ENCODE measurements around the gene GAD1. TPM values are rescaled to one million over a fixed set of nuclear protein-coding genes. Genes with fewer than 3 reads are reported as not detected.

Gene GAD1
- total RNA-seq, 1 experiment from 2014 or later, result 11.2 TPM

- intact Hi-C loops (cut with micrococcal nuclease; ENCODE audit: unreplicated experiment), result loop anchor here (2.0 to 5.0 kb wide), 3 partner anchors 56 to 551 kb away; partner anchors contain the start of gene GAD1
- no TSS peak for BruUV-seq (replicated peaks)
- CTCF ChIA-PET, result interaction anchor here (0.7 to 1.6 kb wide), 9 partner anchors 11 to 512 kb away, joined by 3 to 6 read pairs (median 4); partner anchors contain the start of genes GAD1 and GORASP2
- H3K4me3 Mint-ChIP-seq (ENCODE audit: low read depth, unreplicated experiment), result peak overlapping the region; percentile 56
- peak; percentile 85 for DNase-seq
- H3K27me3 Mint-ChIP-seq (ENCODE audit: unreplicated experiment), result no peaks in the 10 kb centered on the region
- TF ChIP-seq, protein P1, sequence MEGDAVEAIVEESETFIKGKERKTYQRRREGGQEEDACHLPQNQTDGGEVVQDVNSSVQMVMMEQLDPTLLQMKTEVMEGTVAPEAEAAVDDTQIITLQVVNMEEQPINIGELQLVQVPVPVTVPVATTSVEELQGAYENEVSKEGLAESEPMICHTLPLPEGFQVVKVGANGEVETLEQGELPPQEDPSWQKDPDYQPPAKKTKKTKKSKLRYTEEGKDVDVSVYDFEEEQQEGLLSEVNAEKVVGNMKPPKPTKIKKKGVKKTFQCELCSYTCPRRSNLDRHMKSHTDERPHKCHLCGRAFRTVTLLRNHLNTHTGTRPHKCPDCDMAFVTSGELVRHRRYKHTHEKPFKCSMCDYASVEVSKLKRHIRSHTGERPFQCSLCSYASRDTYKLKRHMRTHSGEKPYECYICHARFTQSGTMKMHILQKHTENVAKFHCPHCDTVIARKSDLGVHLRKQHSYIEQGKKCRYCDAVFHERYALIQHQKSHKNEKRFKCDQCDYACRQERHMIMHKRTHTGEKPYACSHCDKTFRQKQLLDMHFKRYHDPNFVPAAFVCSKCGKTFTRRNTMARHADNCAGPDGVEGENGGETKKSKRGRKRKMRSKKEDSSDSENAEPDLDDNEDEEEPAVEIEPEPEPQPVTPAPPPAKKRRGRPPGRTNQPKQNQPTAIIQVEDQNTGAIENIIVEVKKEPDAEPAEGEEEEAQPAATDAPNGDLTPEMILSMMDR (IDR thresholded peaks at IDR 0.05; ENCODE audit: unreplicated experiment), result peak; percentile 89
- H3K27ac Mint-ChIP-seq (ENCODE audit: unreplicated experiment), result peak overlapping the region; percentile 30
- H3K4me1 Mint-ChIP-seq (ENCODE audit: low read depth, unreplicated experiment), result peaks cover 13% of the 10 kb centered on the region
- no peaks in the 10 kb centered on the region for H3K9me3 Mint-ChIP-seq (ENCODE audit: low read depth, unreplicated experiment)
- H3K36me3 Mint-ChIP-seq (ENCODE audit: insufficient read depth, unreplicated experiment), result no peaks in the 10 kb centered on the region
Measured at GRCh38 chr2:170873035-170873692, 56.5 kb downstream of the GAD1 start.

- intact Hi-C loops (cut with micrococcal nuclease; ENCODE audit: unreplicated experiment), result no loop called here
- TF ChIP-seq, protein P1 (IDR thresholded peaks at IDR 0.05; ENCODE audit: unreplicated experiment), result no peak
- BruUV-seq (replicated peaks), result no TSS peak
- Mint-ChIP-seq H3K27me3 (ENCODE audit: unreplicated experiment) (peaks cover 23% of the 10 kb centered on the region), H3K9me3 (ENCODE audit: low read depth, unreplicated experiment) (no peaks in the 10 kb centered on the region), H3K36me3 (ENCODE audit: insufficient read depth, unreplicated experiment) (no peaks in the 10 kb centered on the region), H3K4me3 (ENCODE audit: low read depth, unreplicated experiment) (no peak overlapping the region), H3K27ac (ENCODE audit: unreplicated experiment) (no peak overlapping the region), H3K4me1 (ENCODE audit: low read depth, unreplicated experiment) (peaks cover 7% of the 10 kb centered on the region)
- CTCF ChIA-PET, result interaction anchor here (0.6 to 1.2 kb wide), 3 partner anchors 39 to 58 kb away, joined by 3 to 6 read pairs (median 4); no protein-coding TSS in a partner anchor
- no peak for DNase-seq
Measured at GRCh38 chr2:170878066-170878465, 61.4 kb downstream of the GAD1 start.

- Mint-ChIP-seq H3K27ac (ENCODE audit: unreplicated experiment) (no peak overlapping the region), H3K4me1 (ENCODE audit: low read depth, unreplicated experiment) (peaks cover 2% of the 10 kb centered on the region), H3K4me3 (ENCODE audit: low read depth, unreplicated experiment) (no peak overlapping the region), H3K9me3 (ENCODE audit: low read depth, unreplicated experiment) (no peaks in the 10 kb centered on the region), H3K27me3 (ENCODE audit: unreplicated experiment) (peaks cover 27% of the 10 kb centered on the region), H3K36me3 (ENCODE audit: insufficient read depth, unreplicated experiment) (no peaks in the 10 kb centered on the region)
- TF ChIP-seq, protein P1 (IDR thresholded peaks at IDR 0.05; ENCODE audit: unreplicated experiment), result no peak
- intact Hi-C loops (cut with micrococcal nuclease; ENCODE audit: unreplicated experiment), result no loop called here
- no peak for DNase-seq
- no TSS peak for BruUV-seq (replicated peaks)
- CTCF ChIA-PET, result interaction anchor here (0.6 to 1.2 kb wide), 3 partner anchors 39 to 58 kb away, joined by 3 to 6 read pairs (median 4); no protein-coding TSS in a partner anchor
Measured at GRCh38 chr2:170878505-170878904, 61.8 kb downstream of the GAD1 start.

GRCh38 chr2:170881840-170882239 lies 65.2 kb downstream of the GAD1 start:
- H3K36me3 Mint-ChIP-seq (ENCODE audit: insufficient read depth, unreplicated experiment), result no peaks in the 10 kb centered on the region
- H3K27me3 Mint-ChIP-seq (ENCODE audit: unreplicated experiment), result peaks cover 56% of the 10 kb centered on the region
- no peak for DNase-seq
- TF ChIP-seq, protein P1 (IDR thresholded peaks at IDR 0.05; ENCODE audit: unreplicated experiment), result no peak
- intact Hi-C loops (cut with micrococcal nuclease; ENCODE audit: unreplicated experiment), result no loop called here
- no peak overlapping the region for H3K4me3 Mint-ChIP-seq (ENCODE audit: low read depth, unreplicated experiment)
- no TSS peak for BruUV-seq (replicated peaks)
- H3K27ac Mint-ChIP-seq (ENCODE audit: unreplicated experiment), result no peak overlapping the region
- CTCF ChIA-PET, result no interaction called here
- H3K4me1 Mint-ChIP-seq (ENCODE audit: low read depth, unreplicated experiment), result no peaks in the 10 kb centered on the region
- no peaks in the 10 kb centered on the region for H3K9me3 Mint-ChIP-seq (ENCODE audit: low read depth, unreplicated experiment)

Measured in Calu3 (cell line).